Thoracic aorta (tissue), 2 donors: ENCODE results near the gene REX1BD. TPM values are rescaled to one million over a fixed set of nuclear protein-coding genes. Genes with fewer than 3 reads are reported as not detected.
"Not testable (repeated sequence)": the region's sequence is repeated elsewhere in the genome, so short reads cannot be mapped to it uniquely, and the experiment has no call there.

ENCODE experiments used
- ATAC-seq: fragments of 150-250 bp; one replicate; pipeline ENCODE4 v1.8.0; 2017; ENCODE audit warnings: low read depth; ENCODE audit not compliant: insufficient number of reproducible peaks, low FRiP score
- DNase-seq: peaks from one replicate; pipeline ENCODE4 v3.0.0-alpha.2; 2020; ENCODE audit warnings: low spot score
- H3K27ac ChIP-seq, 2 donors: fragments of 200-600 bp; sonication (generic); 1 replicate in 1 of 2; 2 replicates in 1 of 2; pipeline ENCODE4 v1.5.1; 2016; ENCODE audit warnings: mild to moderate bottlenecking in 2 of 2, moderate library complexity in 2 of 2
- H3K27me3 ChIP-seq: fragments of 200-600 bp; sonication (generic); replicated peaks from 2 replicates; pipeline ENCODE4 v1.6.0; 2016; ENCODE audit warnings: mild to moderate bottlenecking; ENCODE audit not compliant: insufficient read depth
- H3K36me3 ChIP-seq: fragments of 200-600 bp; sonication (generic); one replicate; pipeline ENCODE4 v1.5.1; 2016
- H3K4me1 ChIP-seq, 2 donors: fragments of 200-600 bp; sonication (generic); 1 replicate in 1 of 2; 2 replicates in 1 of 2; pipeline versions ENCODE4 v1.5.1 to v1.6.0; 2016; ENCODE audit warnings: low read depth in 2 of 2, mild to moderate bottlenecking in 1 of 2; ENCODE audit not compliant: control insufficient read depth in 1 of 2
- H3K4me3 ChIP-seq: fragments of 200-600 bp; sonication (generic); 2 replicates; pipeline ENCODE4 v1.5.1; 2016; ENCODE audit warnings: mild to moderate bottlenecking
- H3K9me3 ChIP-seq: fragments of 200-600 bp; sonication (generic); 2 replicates; pipeline ENCODE4 v1.5.1; 2016
- total RNA-seq, 2 donors: library from RNA; depleted of rRNA; stranded (reverse); fragments of >200 nt; gene quantifications; one replicate each; pipeline versions ENCODE4 v1.1.0 to v1.2.3, GENCODE V29; 2016
- TF ChIP-seq, protein P1 (sequence below): fragments of 200-600 bp; sonication (generic); IDR thresholded peaks from one replicate; pipeline ENCODE4 v1.5.1; 2019; ENCODE audit warnings: antibody characterized with exemption

Gene REX1BD
- total RNA-seq, 2 donors from 2014 or later, result 36.3 to 66.6 TPM

DNA sequence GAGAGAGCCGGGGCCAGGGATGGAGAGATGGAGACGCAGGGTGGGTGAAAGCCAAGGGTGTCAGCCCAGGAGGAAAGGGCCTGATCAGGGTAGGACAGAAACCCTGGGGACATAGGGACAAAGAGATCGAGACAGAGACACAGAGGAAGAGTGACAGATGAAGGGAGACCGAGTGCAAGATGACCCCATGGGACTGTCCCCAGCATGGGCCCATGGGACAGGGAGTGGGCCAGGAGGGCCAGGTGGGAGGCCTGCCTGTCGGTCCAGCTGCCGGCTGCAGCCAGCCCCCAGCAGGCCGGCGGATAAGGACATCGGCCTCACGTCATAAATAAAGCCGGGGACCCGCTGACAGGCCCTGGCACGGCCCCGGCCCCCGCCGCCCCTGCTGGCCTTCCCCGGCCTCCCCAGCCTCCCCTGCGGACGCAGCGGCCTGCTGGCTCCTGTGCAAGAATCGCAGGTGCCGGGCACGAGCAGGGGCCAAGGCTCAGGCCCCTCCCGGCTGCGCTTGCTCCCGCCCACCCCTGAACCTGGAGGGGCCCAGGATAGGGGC, 6.3 kb downstream of the REX1BD start:
- peak overlapping the region; percentile 74 for H3K4me3 ChIP-seq
- H3K27ac ChIP-seq, result no peak overlapping the region
- no peak for ATAC-seq
- H3K27me3 ChIP-seq, result no peaks in the 10 kb centered on the region
- no peak for DNase-seq
- H3K4me1 ChIP-seq, result peaks cover 12 to 19% of the 10 kb centered on the region in 2 donors
- TF ChIP-seq, protein P1, sequence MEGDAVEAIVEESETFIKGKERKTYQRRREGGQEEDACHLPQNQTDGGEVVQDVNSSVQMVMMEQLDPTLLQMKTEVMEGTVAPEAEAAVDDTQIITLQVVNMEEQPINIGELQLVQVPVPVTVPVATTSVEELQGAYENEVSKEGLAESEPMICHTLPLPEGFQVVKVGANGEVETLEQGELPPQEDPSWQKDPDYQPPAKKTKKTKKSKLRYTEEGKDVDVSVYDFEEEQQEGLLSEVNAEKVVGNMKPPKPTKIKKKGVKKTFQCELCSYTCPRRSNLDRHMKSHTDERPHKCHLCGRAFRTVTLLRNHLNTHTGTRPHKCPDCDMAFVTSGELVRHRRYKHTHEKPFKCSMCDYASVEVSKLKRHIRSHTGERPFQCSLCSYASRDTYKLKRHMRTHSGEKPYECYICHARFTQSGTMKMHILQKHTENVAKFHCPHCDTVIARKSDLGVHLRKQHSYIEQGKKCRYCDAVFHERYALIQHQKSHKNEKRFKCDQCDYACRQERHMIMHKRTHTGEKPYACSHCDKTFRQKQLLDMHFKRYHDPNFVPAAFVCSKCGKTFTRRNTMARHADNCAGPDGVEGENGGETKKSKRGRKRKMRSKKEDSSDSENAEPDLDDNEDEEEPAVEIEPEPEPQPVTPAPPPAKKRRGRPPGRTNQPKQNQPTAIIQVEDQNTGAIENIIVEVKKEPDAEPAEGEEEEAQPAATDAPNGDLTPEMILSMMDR, result no peak
- H3K9me3 ChIP-seq, result no peaks in the 10 kb centered on the region
- peaks cover 8% of the 10 kb centered on the region for H3K36me3 ChIP-seq

DNA sequence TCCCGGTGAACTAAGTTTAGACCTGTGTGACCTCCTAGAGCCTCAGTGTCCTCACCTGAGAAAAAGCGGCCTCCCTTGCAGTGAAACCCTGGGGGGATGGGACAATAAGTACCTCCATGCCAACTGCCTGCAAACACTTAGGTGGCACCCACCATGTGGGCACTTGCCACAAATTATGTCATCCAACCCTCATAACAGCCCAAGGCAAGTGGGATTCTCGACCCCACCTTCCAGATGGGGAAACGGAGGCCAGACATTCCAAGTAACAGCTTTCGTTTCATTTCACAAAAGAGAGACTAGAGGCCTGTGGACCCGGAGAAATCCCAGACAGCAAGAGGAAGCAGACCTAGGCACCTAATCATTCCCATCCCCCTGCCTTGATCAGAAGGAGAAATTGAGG, 6.9 kb downstream of the REX1BD start:
- ATAC-seq (no peak), DNase-seq (no peak)
- TF ChIP-seq, protein P1, result no peak
- peaks cover 8 to 14% of the 10 kb centered on the region in 2 donors for H3K4me1 ChIP-seq
- H3K27ac ChIP-seq, result no peak overlapping the region
- no peak overlapping the region for H3K4me3 ChIP-seq
- no peaks in the 10 kb centered on the region for H3K9me3 ChIP-seq
- H3K36me3 ChIP-seq, result peaks cover 7% of the 10 kb centered on the region
- no peaks in the 10 kb centered on the region for H3K27me3 ChIP-seq

DNA sequence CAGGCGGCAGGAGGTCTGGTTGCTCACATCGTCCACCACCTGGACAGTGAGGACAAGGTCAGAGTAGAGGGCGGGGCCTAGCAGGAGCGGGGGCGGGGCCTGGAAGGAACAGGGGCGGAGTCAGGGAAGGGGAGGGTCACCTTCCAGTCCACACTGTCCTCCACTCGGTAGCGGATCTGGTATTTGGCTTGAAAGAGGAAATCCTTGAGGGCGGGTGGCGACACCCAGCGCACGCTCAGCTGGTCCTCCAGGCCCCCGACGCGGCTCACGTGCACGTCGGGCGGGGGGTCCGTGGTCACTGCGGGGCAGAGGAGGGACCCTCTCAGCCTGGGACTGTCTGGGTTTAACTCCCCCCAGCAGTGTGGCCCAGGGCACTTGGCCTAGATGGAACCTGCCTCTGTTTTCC, 8.2 kb downstream of the REX1BD start:
- H3K9me3 ChIP-seq, result no peaks in the 10 kb centered on the region
- no peak overlapping the region for H3K27ac ChIP-seq
- DNase-seq (no peak), ATAC-seq (no peak)
- H3K36me3 ChIP-seq, result no peaks in the 10 kb centered on the region
- TF ChIP-seq, protein P1, result no peak
- H3K27me3 ChIP-seq, result no peaks in the 10 kb centered on the region
- peaks cover 8 to 14% of the 10 kb centered on the region in 2 donors for H3K4me1 ChIP-seq
- no peak overlapping the region for H3K4me3 ChIP-seq

DNA sequence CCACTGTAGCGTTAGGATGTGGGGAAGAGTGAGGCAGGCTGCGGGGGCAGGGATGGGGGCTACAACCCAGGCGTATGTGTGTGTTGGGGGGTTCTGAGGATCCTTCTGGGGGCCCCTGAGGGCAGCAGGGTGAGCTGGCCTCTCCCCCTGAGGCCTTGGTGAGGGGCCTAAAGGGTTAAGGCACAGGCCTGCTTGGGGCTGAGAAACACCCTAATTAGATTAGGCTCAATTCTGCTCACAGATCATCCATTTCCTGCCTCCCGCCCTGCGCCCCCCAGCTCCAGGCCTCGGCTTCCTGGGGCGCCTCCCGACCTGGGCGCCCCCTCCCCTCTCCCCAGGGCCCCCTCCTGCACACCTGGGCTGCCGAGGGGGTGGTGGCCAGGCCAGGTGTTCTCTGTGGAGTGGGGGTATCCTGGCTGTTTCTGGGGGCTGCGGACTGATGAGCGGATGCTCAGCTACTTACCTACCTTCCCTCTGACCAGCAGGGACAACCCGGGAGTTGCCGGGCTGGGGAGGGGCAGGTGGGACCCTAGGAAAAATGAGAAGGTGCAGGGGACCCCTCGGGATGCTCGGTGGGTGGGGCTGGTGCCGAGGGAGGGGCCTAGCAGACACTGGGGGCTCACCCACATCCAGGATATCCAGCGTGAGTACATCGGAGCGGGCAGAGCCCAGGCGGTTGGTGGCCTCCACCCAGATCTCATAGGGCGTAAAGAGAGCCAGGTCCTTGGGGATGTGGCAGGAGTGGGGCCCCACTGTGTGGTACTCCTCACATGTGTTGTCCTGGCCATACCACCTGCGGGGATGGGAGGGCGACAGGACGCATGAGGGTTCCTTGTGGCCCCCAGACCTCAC, 9.4 kb downstream of the REX1BD start:
- TF ChIP-seq, protein P1, result no peak
- Histone ChIP-seq H3K4me1 (peaks cover 8 to 15% of the 10 kb centered on the region in 2 donors), H3K27me3 (no peaks in the 10 kb centered on the region)

DNA sequence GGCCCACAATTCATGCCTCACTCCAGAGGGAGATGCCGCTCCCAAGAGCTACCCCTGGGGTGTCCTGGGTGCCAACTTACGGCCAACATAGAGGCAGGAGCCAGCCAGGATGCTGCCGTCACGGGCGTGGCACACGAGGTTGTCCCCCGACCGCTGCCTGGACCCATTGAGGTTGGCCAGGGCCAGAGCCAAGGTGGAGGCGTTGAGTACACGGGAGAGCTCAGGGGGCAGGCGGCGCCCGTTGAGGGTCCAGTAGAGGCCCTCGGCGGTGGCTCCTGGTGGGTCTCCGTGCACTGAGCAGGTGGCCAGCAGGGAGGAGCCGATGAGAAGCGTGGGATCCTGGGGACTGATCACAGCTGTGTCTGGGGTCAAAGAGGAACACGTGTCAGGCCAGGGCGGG, 10.9 kb downstream of the REX1BD start:
- TF ChIP-seq, protein P1, result no peak
- no peak for DNase-seq
- H3K9me3 ChIP-seq, result no peaks in the 10 kb centered on the region
- no peaks in the 10 kb centered on the region for H3K36me3 ChIP-seq
- H3K4me3 ChIP-seq, result no peak overlapping the region
- peaks cover 7 to 22% of the 10 kb centered on the region in 2 donors for H3K4me1 ChIP-seq
- ATAC-seq, result no peak
- H3K27ac ChIP-seq, result no peak overlapping the region
- H3K27me3 ChIP-seq, result peaks cover 7% of the 10 kb centered on the region

More for the DNA sequence above, 9.4 kb downstream of the REX1BD start:
- no peak for DNase-seq
- Histone ChIP-seq H3K9me3 (no peaks in the 10 kb centered on the region), H3K27ac (no peak overlapping the region), H3K4me3 (no peak overlapping the region), H3K36me3 (no peaks in the 10 kb centered on the region)
- no peak for ATAC-seq

DNA sequence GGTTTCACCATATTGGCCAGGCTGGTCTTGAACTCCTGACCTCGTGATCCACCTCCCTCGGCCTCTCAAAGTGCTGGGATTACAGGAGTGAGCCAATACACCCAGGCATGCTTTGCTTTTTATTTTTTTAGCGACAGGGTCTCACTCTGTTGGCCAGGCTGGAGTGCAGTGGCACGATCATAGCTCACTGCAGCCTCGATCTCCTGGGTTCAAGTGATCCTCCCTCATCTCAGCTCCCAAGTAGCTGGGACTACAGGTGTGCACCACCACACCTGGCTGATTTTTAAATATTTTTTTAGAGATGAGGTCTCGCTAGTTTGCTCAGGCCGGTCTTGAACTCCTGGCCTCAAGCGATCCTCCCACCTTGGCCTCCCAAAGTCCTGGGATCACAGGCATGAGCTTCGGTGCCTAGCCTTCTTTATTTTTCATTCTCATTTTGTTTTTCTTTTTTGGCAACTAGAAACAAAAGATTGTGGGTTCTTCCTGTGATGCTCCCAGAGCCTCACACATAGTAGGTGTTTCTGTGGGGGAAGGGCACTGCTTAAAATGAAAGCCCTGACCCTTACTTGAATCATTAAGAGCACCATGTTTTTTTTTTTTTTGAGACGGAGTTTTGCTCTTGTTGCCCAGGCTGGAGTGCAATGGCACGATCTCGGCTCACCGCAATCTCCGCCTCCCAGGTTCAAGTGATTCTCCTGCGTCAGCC, 12.2 kb downstream of the REX1BD start:
- DNase-seq, H3K27ac ChIP-seq, H3K36me3 ChIP-seq, H3K27me3 ChIP-seq, H3K9me3 ChIP-seq, H3K4me3 ChIP-seq, ATAC-seq: not testable (repeated sequence)
- H3K4me1 ChIP-seq, result peaks cover 0 to 21% of the 10 kb centered on the region in 2 donors
